ENCODE data around the gene HSPG2.

The HSPG2 gene

GRCh38 chr1:21821385-21822019, 115.6 kb downstream of the HSPG2 start:
- no peak for TF ChIP-seq CTCF (IDR thresholded peaks at IDR 0.05; ENCODE audit: low read depth, low read length)
- H3K27me3 ChIP-seq: no peaks in the 10 kb centered on the region
- DNase-seq: no peak
- H3K9me3 ChIP-seq: no peaks in the 10 kb centered on the region
- no peak overlapping the region for H3K4me3 ChIP-seq (ENCODE audit: low read depth, low read length)
- no peaks in the 10 kb centered on the region for H3K36me3 ChIP-seq
- no peaks in the 10 kb centered on the region for H3K4me1 ChIP-seq

- no peak for TF ChIP-seq CTCF (IDR thresholded peaks at IDR 0.05; ENCODE audit: low read depth, low read length)
- H3K36me3 ChIP-seq: no peaks in the 10 kb centered on the region
- DNase-seq: no peak
- no peaks in the 10 kb centered on the region for H3K4me1 ChIP-seq
- H3K4me3 ChIP-seq (ENCODE audit: low read depth, low read length): no peak overlapping the region
- H3K27me3 ChIP-seq: no peaks in the 10 kb centered on the region
- no peaks in the 10 kb centered on the region for H3K9me3 ChIP-seq
Observed at GRCh38 chr1:21820597-21821232, 116.4 kb downstream of the HSPG2 start.

- Histone ChIP-seq H3K4me3 (ENCODE audit: low read depth, low read length) (no peak overlapping the region), H3K4me1 (no peaks in the 10 kb centered on the region), H3K27me3 (no peaks in the 10 kb centered on the region), H3K36me3 (no peaks in the 10 kb centered on the region), H3K9me3 (no peaks in the 10 kb centered on the region)
- DNase-seq: peak; percentile 55
- no peak for TF ChIP-seq CTCF (IDR thresholded peaks at IDR 0.05; ENCODE audit: low read depth, low read length)
Observed at GRCh38 chr1:21818656-21819055, 118.5 kb downstream of the HSPG2 start.

- H3K4me1 ChIP-seq: no peaks in the 10 kb centered on the region
- no peak for DNase-seq
- no peaks in the 10 kb centered on the region for H3K9me3 ChIP-seq
Observed at GRCh38 chr1:21816602-21817302, 120.4 kb downstream of the HSPG2 start.

GRCh38 chr1:21815724-21816321, 121.3 kb downstream of the HSPG2 start:
- Histone ChIP-seq H3K4me1 (no peaks in the 10 kb centered on the region), H3K27me3 (no peaks in the 10 kb centered on the region), H3K36me3 (no peaks in the 10 kb centered on the region), H3K9me3 (no peaks in the 10 kb centered on the region), H3K4me3 (ENCODE audit: low read depth, low read length) (no peak overlapping the region)
- no peak for DNase-seq
- TF ChIP-seq CTCF (IDR thresholded peaks at IDR 0.05; ENCODE audit: low read depth, low read length): no peak

More at GRCh38 chr1:21816602-21817302, 120.4 kb downstream of the HSPG2 start:
- Histone ChIP-seq H3K27me3 (no peaks in the 10 kb centered on the region), H3K36me3 (no peaks in the 10 kb centered on the region), H3K4me3 (ENCODE audit: low read depth, low read length) (no peak overlapping the region)
- TF ChIP-seq CTCF (IDR thresholded peaks at IDR 0.05; ENCODE audit: low read depth, low read length): no peak
